ENCODE results near the gene SRGAP1. TPM values are rescaled to one million over a fixed set of nuclear protein-coding genes. Genes with fewer than 3 reads are reported as not detected.
A peak's percentile ranks its signal among the peaks of the same experiment; 100 is the strongest.

Gene SRGAP1
- total and polyA plus RNA-seq, 2 of the 4 experiments (the other 2 are of a cell fraction) = 10.0 to 10.2 TPM

- Histone ChIP-seq H3K14ac (replicated peaks; ENCODE audit: low read depth, low read length) (no peak overlapping the region), H4K20me1 (ENCODE audit: insufficient read depth, low read length) (peaks cover 8% of the 10 kb centered on the region; the same call in 1 of the 2 replicates), H3K18ac (ENCODE audit: low read depth, low read length) (no peak overlapping the region), H2BK20ac (ENCODE audit: low read depth, low read length) (no peak overlapping the region), H2BK5ac (ENCODE audit: low read depth, low read length, poor library complexity, severe bottlenecking) (peak overlapping the region; percentile 19), H3K36me3 (ENCODE audit: control insufficient read depth, insufficient read depth, low read length) (no peaks in the 10 kb centered on the region; the same call in 1 of the 2 replicates), H3K4me3 (ENCODE audit: insufficient read depth, low read depth, low read length) (no peak overlapping the region), H2BK15ac (ENCODE audit: low read depth, low read length) (no peak overlapping the region), H3K27me3 (ENCODE audit: control insufficient read depth, insufficient read depth, low read length) (no peaks in the 10 kb centered on the region), H3K9me1 (ENCODE audit: insufficient read depth, low read length) (peaks cover 15% of the 10 kb centered on the region), H3K27ac (ENCODE audit: insufficient read depth, low read length) (no peak overlapping the region), H3K4me2 (ENCODE audit: low read depth, low read length) (no peak overlapping the region), H2AK5ac (ENCODE audit: low read depth, low read length) (no peak overlapping the region), H4K8ac (ENCODE audit: low read depth in 2 of 2, low read length in 2 of 2) (no peak overlapping the region), H3K9me3 (ENCODE audit: control insufficient read depth, insufficient read depth, low read length) (no peaks in the 10 kb centered on the region), H2AFZ (replicated peaks; ENCODE audit: low read length, poor library complexity) (no peak overlapping the region), H4K5ac (ENCODE audit: low read depth, low read length) (no peak overlapping the region), H4K91ac (ENCODE audit: insufficient read depth, low read depth, low read length) (no peak overlapping the region), H2AK9ac (replicated peaks; ENCODE audit: low read depth, low read length, poor library complexity) (no peak overlapping the region), H3K79me1 (ENCODE audit: low read depth in 1 of 2, low read length in 2 of 2) (peaks cover 22 to 67% of the 10 kb centered on the region in 2 experiments), H2BK120ac (ENCODE audit: low read depth, low read length) (no peak overlapping the region), H3K23ac (ENCODE audit: low read depth, low read length) (no peak overlapping the region), H3K9ac (ENCODE audit: low read depth, low read length) (no peak overlapping the region), H3K4me1 (ENCODE audit: control insufficient read depth, insufficient read depth, low read length) (peaks cover 5% of the 10 kb centered on the region), H3K4ac (ENCODE audit: low read depth, low read length) (no peak overlapping the region), H3K56ac (ENCODE audit: extremely low read depth, insufficient read depth, low read length) (no peak overlapping the region)
- no CpG with 5 or more reads among the region's 4 CpGs for WGBS, 2 experiments (ENCODE audit: extremely low coverage in 2 of 2, insufficient read length in 1 of 2)
- DNase-seq (no peak), ATAC-seq (ENCODE audit: low read depth) (no peak)
- ChIA-PET POLR2A (ENCODE audit: unreplicated experiment) (no interaction called here), CTCF (interaction anchor here (0.6 to 0.8 kb wide), 2 partner anchors 10 to 116 kb away, joined by 5 to 6 read pairs; no protein-coding TSS in a partner anchor)
- intact Hi-C loops (cut with micrococcal nuclease) = no loop called here
- dilution Hi-C loops (cut with HindIII; ENCODE audit: low sequenced_read_pairs, unreplicated experiment) = no loop called here
- BruUV-seq (replicated peaks) = no TSS peak
- in situ Hi-C loops (cut with MboI; ENCODE audit: low sequenced_read_pairs) = no loop called here
- TF ChIP-seq FOS (IDR thresholded peaks at IDR 0.05; ENCODE audit: low read depth, low read length) = no peak
- TF ChIP-seq RCOR1 (IDR thresholded peaks at IDR 0.05; ENCODE audit: insufficient replicate concordance, low read length) = no peak
- TF ChIP-seq ELK1 (IDR thresholded peaks at IDR 0.05; ENCODE audit: borderline replicate concordance, low read depth, low read length) = no peak
- TF ChIP-seq CTCF (conservative IDR thresholded peaks at IDR 0.05; ENCODE audit: low read depth, low read length) = no peak
- TF ChIP-seq NFE2L2 (IDR thresholded peaks at IDR 0.05; ENCODE audit: low read depth, low read length) = no peak
- no peak for TF ChIP-seq SMC3 (IDR thresholded peaks at IDR 0.05; ENCODE audit: low read depth, low read length)
- TF ChIP-seq RFX5 (IDR thresholded peaks at IDR 0.05; ENCODE audit: low read depth, low read length) = no peak
- no peak for TF ChIP-seq MAZ (IDR thresholded peaks at IDR 0.05; ENCODE audit: borderline replicate concordance, low read depth, low read length)
- no peak for TF ChIP-seq POLR2A (IDR thresholded peaks at IDR 0.05; ENCODE audit: low read depth, low read length)
- TF ChIP-seq MAFK (IDR thresholded peaks at IDR 0.05; ENCODE audit: low read depth, low read length) = no peak
- no peak for TF ChIP-seq CEBPB (IDR thresholded peaks at IDR 0.05; ENCODE audit: low read depth, low read length)
- TF ChIP-seq USF2 (IDR thresholded peaks at IDR 0.05; ENCODE audit: low read depth, low read length) = no peak
- TF ChIP-seq CHD1 (IDR thresholded peaks at IDR 0.05; ENCODE audit: low read depth, low read length) = no peak
- no peak for TF ChIP-seq BHLHE40 (IDR thresholded peaks at IDR 0.05; ENCODE audit: low read depth, low read length)
Measured at GRCh38 chr12:63977441-63977840, 132.9 kb downstream of the SRGAP1 start.
